ENCODE measurements around the gene CDH22.

The CDH22 gene

DNA sequence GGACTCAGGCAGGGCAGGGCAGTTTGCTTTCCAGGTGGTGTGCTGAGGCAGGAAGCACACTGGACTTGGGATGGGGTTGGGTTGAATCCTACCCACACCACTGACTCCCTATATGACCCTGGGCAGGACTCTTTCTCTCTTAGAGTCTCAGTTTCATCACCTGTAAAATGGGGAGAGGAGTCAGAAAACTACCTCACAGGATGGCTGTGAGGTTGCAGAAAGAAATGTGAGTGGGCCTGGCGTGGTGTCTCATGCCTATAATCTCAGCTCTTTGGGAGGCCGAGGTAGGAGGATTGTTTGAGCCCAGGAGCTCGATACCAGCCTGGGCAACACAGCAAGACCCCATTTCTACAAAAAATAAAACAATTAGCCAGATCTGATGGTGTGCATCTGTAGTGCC, 122.9 kb downstream of the CDH22 start:
- no peak for DNase-seq
- Histone ChIP-seq H3K9me3 (ENCODE audit: control insufficient read depth, low read length) (no peaks in the 10 kb centered on the region), H3K27me3 (ENCODE audit: control insufficient read depth in 1 of 2, insufficient read depth in 1 of 2, low read length in 2 of 2) (peaks cover 18 to 64% of the 10 kb centered on the region in 2 experiments), H2BK5ac (ENCODE audit: low read depth, low read length, poor library complexity, severe bottlenecking) (no peak overlapping the region), H3K27ac (ENCODE audit: low read length, poor library complexity, severe bottlenecking) (no peak overlapping the region), H3K4ac (ENCODE audit: low read depth in 1 of 2, low read length in 2 of 2) (no peak overlapping the region), H3K4me2 (ENCODE audit: low read length, poor library complexity, severe bottlenecking) (no peak overlapping the region), H4K8ac (ENCODE audit: low read length) (no peak overlapping the region), H4K91ac (ENCODE audit: low read length) (no peak overlapping the region), H2BK120ac (ENCODE audit: low read depth, low read length) (no peak overlapping the region), H3K18ac (ENCODE audit: low read depth in 1 of 2, low read length in 2 of 2) (no peak overlapping the region), H3K36me3 (ENCODE audit: control insufficient read depth in 1 of 2, insufficient read depth in 2 of 2, low read depth in 1 of 2, low read length in 2 of 2) (no peaks in the 10 kb centered on the region), H3K23ac (ENCODE audit: low read length in 2 of 2) (no peak overlapping the region), H3K14ac (ENCODE audit: low read length in 2 of 2) (no peak overlapping the region), H3K9ac (ENCODE audit: low read length) (no peak overlapping the region), H2AFZ (ENCODE audit: low read depth, low read length) (no peak overlapping the region), H3K79me1 (replicated peaks; ENCODE audit: low read length, poor library complexity, severe bottlenecking) (no peaks in the 10 kb centered on the region), H3K4me3 (ENCODE audit: insufficient read depth in 1 of 2, low read depth in 1 of 2, low read length in 2 of 2) (no peak overlapping the region), H2AK5ac (ENCODE audit: low read length, severe bottlenecking) (no peak overlapping the region), H3K4me1 (ENCODE audit: control insufficient read depth, insufficient read depth, low read depth, low read length) (no peaks in the 10 kb centered on the region), H2BK12ac (ENCODE audit: low read length in 2 of 2) (no peak overlapping the region), H2BK15ac (ENCODE audit: low read depth, poor library complexity, severe bottlenecking) (no peak overlapping the region)
- WGBS, result 61% methylated on average over 3 of the region's 3 CpGs

DNA sequence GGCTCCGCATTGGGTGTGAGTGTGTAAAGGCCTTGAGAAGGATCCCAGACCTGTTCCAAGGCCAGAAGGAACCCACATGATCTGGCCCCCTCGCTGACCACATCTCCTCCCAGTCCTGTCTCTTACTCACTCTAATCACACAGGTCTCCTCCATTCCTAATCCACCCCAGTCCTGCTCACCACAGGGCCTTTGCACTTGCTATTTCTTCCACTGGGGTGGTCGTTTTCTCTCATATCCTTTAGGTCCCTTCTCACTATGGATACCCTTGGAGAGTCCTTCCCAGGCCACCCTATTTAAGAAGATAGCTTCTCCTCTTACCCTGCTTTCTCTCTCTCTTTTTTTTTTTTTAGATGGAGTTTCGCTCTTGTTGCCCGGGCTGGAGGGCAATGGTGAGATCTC, 124.5 kb downstream of the CDH22 start:
- Histone ChIP-seq H2BK5ac (ENCODE audit: low read depth, low read length, poor library complexity, severe bottlenecking) (no peak overlapping the region), H3K9me3 (ENCODE audit: control insufficient read depth, low read length) (no peaks in the 10 kb centered on the region), H2AFZ (ENCODE audit: low read depth, low read length) (no peak overlapping the region), H3K27ac (ENCODE audit: low read length, poor library complexity, severe bottlenecking) (no peak overlapping the region), H3K4me3 (ENCODE audit: insufficient read depth in 1 of 2, low read depth in 1 of 2, low read length in 2 of 2) (no peak overlapping the region), H2AK5ac (ENCODE audit: low read length, severe bottlenecking) (no peak overlapping the region), H3K14ac (ENCODE audit: low read length in 2 of 2) (no peak overlapping the region), H4K8ac (ENCODE audit: low read length) (no peak overlapping the region), H3K36me3 (ENCODE audit: control insufficient read depth in 1 of 2, insufficient read depth in 2 of 2, low read depth in 1 of 2, low read length in 2 of 2) (no peaks in the 10 kb centered on the region), H3K4me1 (ENCODE audit: control insufficient read depth, insufficient read depth, low read depth, low read length) (no peaks in the 10 kb centered on the region), H2BK120ac (ENCODE audit: low read depth, low read length) (no peak overlapping the region), H3K27me3 (ENCODE audit: control insufficient read depth in 1 of 2, insufficient read depth in 1 of 2, low read length in 2 of 2) (peaks cover 14 to 68% of the 10 kb centered on the region in 2 experiments), H3K79me1 (replicated peaks; ENCODE audit: low read length, poor library complexity, severe bottlenecking) (no peaks in the 10 kb centered on the region), H3K4ac (ENCODE audit: low read depth in 1 of 2, low read length in 2 of 2) (no peak overlapping the region), H4K91ac (ENCODE audit: low read length) (no peak overlapping the region), H3K4me2 (ENCODE audit: low read length, poor library complexity, severe bottlenecking) (no peak overlapping the region), H3K18ac (ENCODE audit: low read depth in 1 of 2, low read length in 2 of 2) (no peak overlapping the region), H3K9ac (ENCODE audit: low read length) (no peak overlapping the region), H2BK15ac (ENCODE audit: low read depth, poor library complexity, severe bottlenecking) (no peak overlapping the region), H3K23ac (ENCODE audit: low read length in 2 of 2) (no peak overlapping the region), H2BK12ac (ENCODE audit: low read length in 2 of 2) (no peak overlapping the region)
- DNase-seq, result no peak
- WGBS, result 58% methylated on average over 5 of the region's 5 CpGs

DNA sequence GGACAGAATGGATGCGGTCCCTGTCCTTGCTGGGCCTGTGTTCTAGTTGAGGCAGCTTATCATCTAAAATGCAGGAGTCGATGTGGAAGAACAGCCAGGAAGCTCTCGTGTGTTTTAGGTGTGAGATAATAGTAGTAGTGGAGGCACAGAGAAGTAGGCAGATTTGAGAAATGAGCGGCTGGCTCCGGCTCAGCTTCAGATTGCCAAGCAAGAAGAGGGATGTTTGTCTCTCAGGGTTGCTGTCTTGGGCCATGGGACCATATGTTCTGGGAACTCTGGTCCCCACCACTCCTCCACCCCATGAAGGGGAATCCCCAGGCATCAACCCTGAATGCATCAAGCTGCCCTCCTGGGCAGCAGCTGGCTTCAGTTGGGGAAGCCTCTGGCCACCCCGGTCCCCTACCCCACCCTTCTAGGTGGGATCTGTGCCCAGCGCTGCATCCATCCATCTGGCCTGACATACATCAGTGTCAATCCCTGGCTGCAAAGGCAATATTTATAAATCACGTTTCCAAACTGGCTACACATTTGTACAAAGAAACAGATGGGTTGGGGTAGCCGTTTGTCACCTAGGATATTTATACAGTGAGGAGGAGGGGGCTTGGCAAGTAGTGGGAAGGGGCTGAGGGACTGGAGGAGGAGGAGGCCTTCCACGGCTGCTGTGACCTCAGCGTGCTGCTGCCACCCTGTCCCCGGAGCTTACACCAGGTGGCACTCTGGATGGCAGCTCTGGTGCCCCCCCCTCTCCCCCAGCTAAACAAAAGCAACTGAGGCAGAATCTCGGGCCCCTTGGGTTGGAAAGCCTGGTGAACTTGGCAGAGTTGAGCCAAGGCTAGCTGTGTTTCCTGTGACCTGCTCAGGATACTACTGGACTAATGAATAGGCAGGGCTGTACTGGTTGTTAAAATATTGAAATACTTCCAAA, 125.8 kb downstream of the CDH22 start:
- 70% methylated on average over 9 of the region's 13 CpGs for WGBS
- H3K18ac ChIP-seq (ENCODE audit: low read depth in 1 of 2, low read length in 2 of 2), result no peak overlapping the region
- H3K9ac ChIP-seq (ENCODE audit: low read length), result no peak overlapping the region
- no peak overlapping the region for H2BK120ac ChIP-seq (ENCODE audit: low read depth, low read length)
- no peaks in the 10 kb centered on the region for H3K36me3 ChIP-seq (ENCODE audit: control insufficient read depth in 1 of 2, insufficient read depth in 2 of 2, low read depth in 1 of 2, low read length in 2 of 2)
- H3K14ac ChIP-seq (ENCODE audit: low read length in 2 of 2), result no peak overlapping the region
- H2BK5ac ChIP-seq (ENCODE audit: low read depth, low read length, poor library complexity, severe bottlenecking), result no peak overlapping the region
- H2BK12ac ChIP-seq (ENCODE audit: low read length in 2 of 2), result no peak overlapping the region
- H3K4me3 ChIP-seq (ENCODE audit: insufficient read depth in 1 of 2, low read depth in 1 of 2, low read length in 2 of 2), result no peak overlapping the region
- H2AK5ac ChIP-seq (ENCODE audit: low read length, severe bottlenecking), result no peak overlapping the region
- H3K27me3 ChIP-seq (ENCODE audit: control insufficient read depth in 1 of 2, insufficient read depth in 1 of 2, low read length in 2 of 2), result peaks cover 11 to 66% of the 10 kb centered on the region in 2 experiments
- H3K9me3 ChIP-seq (ENCODE audit: control insufficient read depth, low read length), result no peaks in the 10 kb centered on the region
- no peak for DNase-seq
- no peak overlapping the region for H3K23ac ChIP-seq (ENCODE audit: low read length in 2 of 2)
- no peak overlapping the region for H2BK15ac ChIP-seq (ENCODE audit: low read depth, poor library complexity, severe bottlenecking)
- H3K4me1 ChIP-seq (ENCODE audit: control insufficient read depth, insufficient read depth, low read depth, low read length), result peaks cover 2% of the 10 kb centered on the region
- no peak overlapping the region for H4K8ac ChIP-seq (ENCODE audit: low read length)
- no peak overlapping the region for H3K4me2 ChIP-seq (ENCODE audit: low read length, poor library complexity, severe bottlenecking)
- no peak overlapping the region for H3K27ac ChIP-seq (ENCODE audit: low read length, poor library complexity, severe bottlenecking)
- no peak overlapping the region for H2AFZ ChIP-seq (ENCODE audit: low read depth, low read length)
- no peak overlapping the region for H3K4ac ChIP-seq (ENCODE audit: low read depth in 1 of 2, low read length in 2 of 2)
- no peak overlapping the region for H4K91ac ChIP-seq (ENCODE audit: low read length)
- H3K79me1 ChIP-seq (replicated peaks; ENCODE audit: low read length, poor library complexity, severe bottlenecking), result no peaks in the 10 kb centered on the region

- no peak overlapping the region for H3K23ac ChIP-seq (ENCODE audit: low read length in 2 of 2)
- no peak overlapping the region for H4K8ac ChIP-seq (ENCODE audit: low read length)
- H3K4me1 ChIP-seq (ENCODE audit: control insufficient read depth, insufficient read depth, low read depth, low read length), result peaks cover 2% of the 10 kb centered on the region
- H3K9ac ChIP-seq (ENCODE audit: low read length), result no peak overlapping the region
- H3K27me3 ChIP-seq (ENCODE audit: control insufficient read depth in 1 of 2, insufficient read depth in 1 of 2, low read length in 2 of 2), result peaks cover 35 to 70% of the 10 kb centered on the region in 2 experiments
- H3K27ac ChIP-seq (ENCODE audit: low read length, poor library complexity, severe bottlenecking), result no peak overlapping the region
- no peak for DNase-seq
- H3K36me3 ChIP-seq (ENCODE audit: control insufficient read depth in 1 of 2, insufficient read depth in 2 of 2, low read depth in 1 of 2, low read length in 2 of 2), result no peaks in the 10 kb centered on the region
- no peaks in the 10 kb centered on the region for H3K9me3 ChIP-seq (ENCODE audit: control insufficient read depth, low read length)
- no peak overlapping the region for H2AK5ac ChIP-seq (ENCODE audit: low read length, severe bottlenecking)
- H2BK15ac ChIP-seq (ENCODE audit: low read depth, poor library complexity, severe bottlenecking), result no peak overlapping the region
- H3K79me1 ChIP-seq (replicated peaks; ENCODE audit: low read length, poor library complexity, severe bottlenecking), result no peaks in the 10 kb centered on the region
- no peak overlapping the region for H2BK120ac ChIP-seq (ENCODE audit: low read depth, low read length)
- H3K14ac ChIP-seq (ENCODE audit: low read length in 2 of 2), result no peak overlapping the region
- no peak overlapping the region for H3K4me2 ChIP-seq (ENCODE audit: low read length, poor library complexity, severe bottlenecking)
- H3K4me3 ChIP-seq (ENCODE audit: insufficient read depth in 1 of 2, low read depth in 1 of 2, low read length in 2 of 2), result no peak overlapping the region
- 73% methylated on average over 8 of the region's 8 CpGs for WGBS
- H3K18ac ChIP-seq (ENCODE audit: low read depth in 1 of 2, low read length in 2 of 2), result no peak overlapping the region
- H2AFZ ChIP-seq (ENCODE audit: low read depth, low read length), result no peak overlapping the region
- H4K91ac ChIP-seq (ENCODE audit: low read length), result no peak overlapping the region
- H3K4ac ChIP-seq (ENCODE audit: low read depth in 1 of 2, low read length in 2 of 2), result no peak overlapping the region
- H2BK5ac ChIP-seq (ENCODE audit: low read depth, low read length, poor library complexity, severe bottlenecking), result no peak overlapping the region
- no peak overlapping the region for H2BK12ac ChIP-seq (ENCODE audit: low read length in 2 of 2)
Observed at GRCh38 chr20:46179862-46180261, 128.4 kb downstream of the CDH22 start.
